Measurements from ENCODE around the gene SLC26A9.

The SLC26A9 gene

GRCh38 chr1:205933671-205934618 lies 9.3 kb downstream of the SLC26A9 start:
- H3K4me3 ChIP-seq (ENCODE audit: low read depth, low read length), result no peak overlapping the region
- peak; percentile 47 for DNase-seq (ENCODE audit: low read depth)
- no peak for TF ChIP-seq CTCF (conservative IDR thresholded peaks at IDR 0.05; ENCODE audit: low read depth, low read length)

GRCh38 chr1:205932776-205933175 lies 10.5 kb downstream of the SLC26A9 start:
- no peak for DNase-seq (ENCODE audit: low read depth)
- TF ChIP-seq CTCF (conservative IDR thresholded peaks at IDR 0.05; ENCODE audit: low read depth, low read length), result no peak
- no peak overlapping the region for H3K4me3 ChIP-seq (ENCODE audit: low read depth, low read length)

- DNase-seq (ENCODE audit: low read depth), result no peak
- no peak for TF ChIP-seq CTCF (conservative IDR thresholded peaks at IDR 0.05; ENCODE audit: low read depth, low read length)
- no peak overlapping the region for H3K4me3 ChIP-seq (ENCODE audit: low read depth, low read length)
These were observed 12.4 kb downstream of the SLC26A9 start for GRCh38 chr1:205930799-205931281.

- no peak for TF ChIP-seq CTCF (conservative IDR thresholded peaks at IDR 0.05; ENCODE audit: low read depth, low read length)
- H3K4me3 ChIP-seq (ENCODE audit: low read depth, low read length), result no peak overlapping the region
- DNase-seq (ENCODE audit: low read depth), result no peak
These were observed 13.1 kb downstream of the SLC26A9 start for GRCh38 chr1:205930195-205930577.

- TF ChIP-seq CTCF (conservative IDR thresholded peaks at IDR 0.05; ENCODE audit: low read depth, low read length), result no peak
- no peak for DNase-seq (ENCODE audit: low read depth)
- H3K4me3 ChIP-seq (ENCODE audit: low read depth, low read length), result no peak overlapping the region
These were observed 13.6 kb downstream of the SLC26A9 start for GRCh38 chr1:205929496-205930194.

- DNase-seq (ENCODE audit: low read depth), result no peak
- H3K4me3 ChIP-seq (ENCODE audit: low read depth, low read length), result no peak overlapping the region
- no peak for TF ChIP-seq CTCF (conservative IDR thresholded peaks at IDR 0.05; ENCODE audit: low read depth, low read length)
These were observed 14.9 kb downstream of the SLC26A9 start for GRCh38 chr1:205928317-205928716.
